ENCODE data around the gene EHD2.

GRCh38 chr19:47769534-47769933, 56.3 kb downstream of the EHD2 start:
- TF ChIP-seq GATA2 (IDR thresholded peaks at IDR 0.05; ENCODE audit: low read depth, low read length), result no peak
- TF ChIP-seq GATA3 (IDR thresholded peaks at IDR 0.05; ENCODE audit: low read depth, low read length), result no peak
